Endometrium (tissue), 2 donors: ENCODE data around the gene TRIO.
"Not testable (repeated sequence)": the region's sequence is repeated elsewhere in the genome, so short reads cannot be mapped to it uniquely, and the experiment has no call there.

ENCODE experiments used
- FAIRE-seq: peaks from 2 replicates; lab custom pipeline; 2012; peaks lifted over from hg19 to GRCh38; lab: Jason Lieb, UNC
- donor health status: control.
- donor health status: control.

Gene TRIO

DNA sequence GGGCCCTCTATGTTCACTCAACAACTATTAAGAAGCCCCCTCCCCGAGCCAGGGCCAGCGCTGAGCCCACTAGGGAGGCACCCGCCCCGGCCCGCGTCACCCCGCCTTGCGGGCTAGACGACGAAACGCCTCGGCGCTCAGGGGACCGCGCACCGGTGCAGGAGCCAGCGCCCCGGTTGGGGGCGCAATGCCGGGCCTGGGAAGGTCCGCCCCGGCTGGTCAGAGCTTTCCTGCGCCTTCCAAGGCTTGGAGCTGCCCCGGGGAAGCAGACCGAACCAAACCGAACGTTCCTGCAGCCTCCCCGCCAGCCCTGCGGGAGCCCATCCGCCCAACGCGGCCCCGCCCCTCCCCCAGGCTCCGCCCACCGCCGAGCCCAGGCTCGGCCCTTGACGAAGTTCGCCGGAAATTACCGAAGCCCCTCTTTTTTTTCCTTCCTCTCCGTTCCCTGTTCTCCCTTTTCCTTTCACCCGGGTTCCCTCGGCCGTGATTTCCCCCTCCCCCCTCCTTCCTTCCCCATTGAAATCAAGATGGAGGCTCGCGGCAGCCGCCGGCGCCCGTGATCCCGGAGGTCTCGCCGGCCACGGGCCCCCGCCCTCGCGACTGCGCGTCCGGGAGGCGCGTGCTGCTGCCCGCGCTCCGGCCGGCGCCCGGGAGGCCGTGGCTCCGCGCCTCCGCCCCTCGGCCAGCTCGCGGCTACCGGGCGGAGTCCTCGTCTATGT, at the start of gene TRIO:
TRIO (plus strand) TSS at position 516 of the 719 bp plus-strand sequence. CDS start 384 bp downstream, outside the sequence.
- FAIRE-seq = no peak

DNA sequence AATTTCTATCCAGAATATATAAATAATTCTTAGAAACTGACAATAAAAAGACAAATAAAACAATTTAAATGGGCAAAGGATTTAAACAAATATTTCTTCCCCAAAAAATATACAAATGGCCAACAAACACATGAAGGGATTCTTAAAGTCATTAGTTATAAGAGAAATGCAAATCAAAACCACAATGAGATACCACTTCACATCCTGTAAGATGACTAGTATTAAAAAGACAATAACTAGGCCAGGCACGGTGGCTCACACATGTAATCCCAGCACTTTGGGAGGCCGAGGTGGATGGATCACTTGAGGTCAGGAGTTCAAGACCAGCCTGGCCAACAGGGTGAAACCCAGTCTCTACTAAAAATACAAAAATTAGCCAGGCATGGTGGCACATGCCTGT, 45.8 kb upstream of the TRIO start:
- FAIRE-seq = not testable (repeated sequence)

DNA sequence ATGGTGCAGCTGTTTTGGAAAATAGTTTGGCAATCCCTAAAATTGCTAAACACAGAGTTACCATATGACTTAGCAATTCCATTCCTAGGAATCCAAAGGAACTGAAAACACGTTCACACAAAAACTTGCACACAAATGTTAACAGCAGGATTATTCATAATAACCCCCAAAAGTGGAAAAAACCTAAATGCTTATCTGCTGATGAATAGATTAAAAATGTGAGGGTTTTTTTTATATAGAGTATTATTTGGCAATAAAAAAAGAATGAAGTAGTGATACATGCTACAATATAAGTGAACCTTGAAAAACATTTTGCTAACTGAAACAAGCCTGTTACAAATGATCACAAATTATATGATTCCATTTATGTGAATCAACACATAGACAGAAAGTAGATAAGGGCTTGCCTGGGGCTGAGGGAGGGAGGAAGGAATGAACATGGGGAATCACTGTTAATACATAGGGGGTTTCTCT, 45.1 kb upstream of the TRIO start:
- no peak for FAIRE-seq

DNA sequence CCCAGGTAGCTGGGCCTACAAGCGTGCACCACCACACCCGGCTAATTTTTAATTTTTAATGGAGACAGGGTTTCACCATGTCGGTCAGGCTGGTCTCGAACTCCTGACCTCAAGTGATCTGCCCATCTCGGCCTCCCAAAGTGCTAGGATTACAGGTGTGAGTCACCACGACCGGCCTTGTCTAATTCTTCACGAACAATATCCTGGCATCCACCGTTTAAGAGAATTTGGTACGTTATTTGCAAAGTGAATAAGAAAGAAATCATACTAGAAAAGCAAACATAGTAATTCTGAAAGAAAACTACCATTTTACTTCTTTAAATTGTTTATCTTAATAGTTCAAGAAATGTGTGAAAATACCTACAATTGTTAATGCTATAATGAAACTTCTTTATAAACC, 42.9 kb upstream of the TRIO start:
- no peak for FAIRE-seq

DNA sequence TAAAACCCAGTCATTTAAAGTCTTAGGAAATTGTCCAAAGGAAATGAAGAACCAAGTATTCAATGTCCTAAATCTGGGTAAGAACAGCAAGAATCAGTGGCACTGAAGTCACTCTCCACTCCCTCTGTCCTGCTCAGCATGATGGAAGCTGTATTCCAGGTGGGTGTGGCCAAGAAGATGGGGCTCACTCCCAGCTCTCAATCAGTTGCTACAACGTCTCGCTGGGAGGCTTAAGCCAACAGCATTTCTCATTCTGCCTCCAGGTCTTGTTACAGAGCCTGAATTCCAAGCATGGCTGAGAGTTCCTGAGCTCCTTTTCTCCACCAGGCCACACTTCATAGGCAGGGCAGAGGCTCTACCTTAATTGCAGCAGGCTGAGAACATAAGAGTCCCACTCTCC, 41.2 kb upstream of the TRIO start:
- no peak for FAIRE-seq

DNA sequence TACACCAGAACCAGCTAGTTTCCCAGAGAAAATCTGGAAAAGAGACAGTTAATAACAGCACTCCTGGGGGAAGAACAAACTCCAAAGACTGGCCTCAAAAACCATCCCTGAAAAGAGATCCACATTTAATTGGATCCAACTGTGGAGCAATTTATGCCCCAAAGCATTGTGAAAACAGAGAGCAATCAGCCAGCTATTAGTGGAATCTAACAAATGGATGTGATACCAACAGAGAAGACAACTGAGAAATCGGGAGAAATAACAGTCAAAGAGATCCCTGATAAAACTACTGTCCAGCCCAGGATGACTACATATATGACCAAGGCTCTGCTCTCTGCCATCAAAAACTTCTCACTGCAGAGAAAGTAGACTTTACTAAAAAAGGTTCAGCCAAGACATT, 40.5 kb upstream of the TRIO start:
- no peak for FAIRE-seq

DNA sequence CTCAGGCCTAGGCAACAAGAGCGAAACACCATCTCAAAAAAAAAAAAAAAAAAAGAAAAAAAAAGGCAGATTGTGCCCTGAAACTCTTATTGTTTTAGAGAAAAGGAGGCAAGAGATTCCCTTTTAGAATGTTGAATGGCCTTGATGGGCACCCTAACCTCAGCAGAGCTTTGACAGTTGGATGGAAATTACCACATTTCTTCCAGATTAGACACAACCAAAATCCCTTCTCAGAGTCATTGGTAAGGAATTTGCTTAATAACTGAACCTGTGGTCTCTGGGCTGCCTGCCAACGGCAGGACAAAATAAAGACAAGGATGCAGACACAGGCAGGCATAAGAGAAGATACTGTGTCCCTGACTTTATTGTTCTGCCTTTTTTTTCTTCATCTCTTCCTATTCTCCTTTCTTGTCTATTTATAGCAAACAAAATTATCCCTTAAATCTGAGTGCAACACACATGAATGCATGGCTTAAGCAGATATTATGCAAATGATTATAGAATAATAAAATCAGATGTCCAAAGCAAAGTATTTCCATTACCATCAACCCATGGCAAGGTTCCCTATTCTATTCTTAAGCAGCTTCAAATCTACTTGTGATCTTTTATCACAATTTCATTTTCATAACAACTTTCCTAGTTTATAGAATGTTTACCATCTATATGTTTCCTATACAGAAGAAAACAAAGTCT, 37.3 kb upstream of the TRIO start:
- no peak for FAIRE-seq

DNA sequence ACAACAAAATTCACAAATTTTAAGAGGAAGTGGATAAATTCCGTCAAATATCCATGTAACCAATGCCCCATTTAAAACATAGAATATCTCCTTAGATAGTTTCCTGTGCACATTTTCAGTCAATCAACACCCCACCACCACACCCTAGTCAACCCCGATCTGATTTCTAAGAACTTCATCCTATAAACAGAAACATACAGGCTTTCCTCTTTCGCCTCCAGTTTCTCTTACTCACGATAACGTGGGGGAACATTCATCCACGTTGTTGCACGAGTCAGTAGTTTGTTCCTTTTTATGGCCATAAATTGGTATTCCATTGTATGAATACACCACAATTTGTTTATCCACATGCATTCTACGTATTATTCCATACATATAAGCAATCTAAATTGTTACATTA, 35.6 kb upstream of the TRIO start:
- no peak for FAIRE-seq

DNA sequence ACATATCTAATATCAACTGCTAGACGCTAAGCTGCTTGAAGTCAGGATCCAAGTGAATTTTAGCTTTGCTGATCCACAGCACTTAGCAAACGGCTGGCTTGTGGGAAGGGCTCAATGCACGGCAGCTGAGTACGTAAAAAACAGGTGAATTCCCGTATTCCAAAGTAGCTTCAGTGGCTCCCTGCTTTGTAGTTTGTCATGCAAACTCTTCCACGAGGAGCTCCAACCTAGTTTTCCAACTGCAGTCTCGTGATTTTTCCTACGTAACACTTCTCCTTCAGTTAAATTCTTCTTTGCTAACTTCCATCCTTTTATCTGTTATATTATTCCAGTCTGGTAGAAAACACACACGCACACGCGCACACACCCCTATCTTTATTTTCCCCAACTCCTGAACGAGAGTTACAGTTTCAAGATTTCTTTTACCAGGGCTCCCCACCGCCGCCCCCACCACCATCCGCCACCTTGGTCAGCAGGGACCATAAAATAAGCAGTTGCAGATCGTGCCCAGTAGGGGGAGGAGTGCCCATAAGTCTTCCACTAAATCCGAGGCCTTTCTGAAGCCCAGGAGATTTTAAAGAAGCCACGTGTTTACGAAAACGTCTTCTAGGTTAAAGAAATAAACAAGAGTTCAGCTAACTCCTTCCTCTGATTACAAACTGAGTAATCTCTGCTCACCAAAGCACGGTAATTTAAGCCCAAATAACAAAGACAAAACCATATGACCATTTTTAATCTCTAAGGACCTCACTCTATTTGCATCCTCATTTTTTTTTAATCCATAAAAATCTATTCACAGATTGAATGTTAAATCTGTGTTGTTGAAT, 34.8 kb upstream of the TRIO start:
- no peak for FAIRE-seq

DNA sequence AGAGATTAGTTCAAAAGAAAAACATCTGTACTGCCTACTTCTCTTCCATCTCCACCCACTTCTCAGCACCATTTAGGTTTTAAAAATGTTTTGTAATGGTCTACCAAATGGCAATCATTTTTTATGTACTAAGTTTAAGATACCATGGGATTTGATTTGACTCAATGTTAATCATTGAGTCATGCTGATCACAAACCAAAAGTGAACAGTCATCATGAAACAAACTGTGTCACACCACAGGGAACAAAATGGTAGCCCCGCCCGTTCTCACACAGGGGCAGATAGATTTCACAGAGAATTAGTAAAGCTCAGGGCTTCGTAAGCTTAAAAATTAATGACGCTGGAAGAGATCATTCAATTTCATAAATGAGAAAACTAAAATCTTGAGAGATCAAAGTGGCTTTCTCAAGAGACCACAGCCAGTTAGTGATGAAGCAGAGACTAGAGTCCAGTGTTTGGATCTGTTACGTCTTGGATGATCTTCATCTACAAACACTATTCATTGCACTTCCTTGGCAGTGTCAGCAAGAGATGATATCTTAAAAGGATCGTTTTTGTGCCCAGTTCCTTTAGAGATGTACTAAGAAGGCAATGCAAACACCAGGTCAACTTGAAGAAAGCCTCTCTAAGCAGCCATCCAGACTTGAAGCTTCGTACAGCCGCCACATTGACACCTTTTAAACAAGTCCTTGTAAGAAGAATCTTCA, 33.9 kb upstream of the TRIO start:
- no peak for FAIRE-seq

DNA sequence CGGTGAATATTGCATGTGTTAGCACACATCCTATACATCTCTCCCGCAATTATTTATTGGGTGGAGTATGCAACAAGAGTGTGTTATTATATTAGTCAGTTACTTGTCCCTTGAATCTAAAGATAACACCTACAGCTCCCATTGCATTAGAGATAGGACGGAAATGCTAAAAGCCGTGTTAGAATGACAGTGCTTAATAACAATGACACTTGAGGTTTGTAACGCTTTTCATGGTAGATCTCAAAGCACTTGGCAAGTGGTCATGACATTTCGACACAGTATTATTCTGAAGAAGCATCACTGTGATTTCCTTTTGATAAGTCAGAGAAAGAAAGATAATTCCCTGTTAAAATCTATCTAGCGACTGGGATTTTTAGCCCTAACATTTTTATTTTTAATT, 33.4 kb upstream of the TRIO start:
- FAIRE-seq = no peak

DNA sequence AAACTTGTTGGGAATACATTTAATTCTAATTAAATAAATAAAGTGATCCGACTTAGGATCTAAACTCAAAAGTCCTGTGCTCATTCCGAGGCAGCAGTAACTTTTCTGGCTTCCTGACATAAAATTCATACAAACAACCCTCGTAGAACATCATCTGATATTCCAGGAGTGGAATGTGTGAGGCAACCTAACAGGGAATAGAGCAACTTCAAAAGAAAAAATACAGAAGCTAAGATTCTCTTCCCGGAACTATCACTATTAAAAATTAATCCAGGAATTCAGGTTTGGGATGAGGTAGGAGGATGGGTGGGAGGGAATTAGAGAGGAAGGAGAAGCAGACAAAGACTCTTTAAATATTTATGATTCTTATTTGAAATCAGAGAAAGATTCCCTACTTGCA, 32.9 kb upstream of the TRIO start:
- FAIRE-seq = no peak

DNA sequence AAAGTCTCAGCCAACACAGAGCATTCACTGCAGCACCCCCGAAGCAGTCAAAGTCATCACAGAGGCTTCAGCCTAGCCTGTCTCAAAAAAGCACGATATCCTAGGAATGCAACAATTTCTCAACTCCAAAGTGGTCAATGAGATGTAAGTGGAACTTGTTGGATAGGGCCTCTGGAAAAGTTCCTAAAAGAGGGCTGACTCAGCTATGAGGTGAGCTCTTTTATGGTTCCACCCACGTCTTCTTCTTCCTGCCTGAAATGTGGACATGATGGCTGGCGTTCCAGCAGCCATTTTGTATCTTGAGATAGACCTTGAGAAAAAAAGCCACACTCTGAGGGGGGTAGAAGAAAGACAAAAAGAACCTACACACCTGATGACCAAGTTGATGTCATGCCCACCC, 32.5 kb upstream of the TRIO start:
- FAIRE-seq = no peak

DNA sequence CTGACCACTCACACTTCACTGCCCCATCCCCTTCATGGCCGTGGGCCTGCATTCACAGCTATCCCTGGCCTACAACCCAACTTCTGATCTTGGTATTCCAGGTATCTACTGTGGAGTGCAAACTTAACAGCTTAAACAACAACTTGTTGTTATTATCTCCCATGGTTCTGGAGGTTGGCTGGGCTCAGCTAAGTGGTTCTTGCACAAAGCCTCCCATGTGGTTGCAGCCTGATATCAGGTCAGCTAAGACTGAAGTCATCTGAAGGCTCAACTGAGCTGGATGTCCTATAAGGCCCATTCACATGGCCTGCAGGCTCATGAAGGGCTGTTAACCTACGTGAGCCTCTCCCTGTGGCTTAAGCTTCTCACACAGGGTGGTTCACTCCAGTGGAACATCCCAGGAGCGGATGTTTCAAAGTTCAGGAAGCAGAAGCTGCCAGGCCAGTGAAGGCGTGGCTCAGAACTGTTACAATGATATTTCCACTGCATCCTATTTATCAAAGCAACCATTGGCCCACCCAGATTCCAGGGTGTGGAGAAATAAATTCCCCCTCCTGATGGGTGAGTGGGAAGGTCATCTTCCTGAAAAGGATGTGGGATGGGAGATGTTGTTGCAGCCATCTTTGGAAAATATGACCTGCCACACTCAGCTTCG, 30.0 kb upstream of the TRIO start:
- no peak for FAIRE-seq

DNA sequence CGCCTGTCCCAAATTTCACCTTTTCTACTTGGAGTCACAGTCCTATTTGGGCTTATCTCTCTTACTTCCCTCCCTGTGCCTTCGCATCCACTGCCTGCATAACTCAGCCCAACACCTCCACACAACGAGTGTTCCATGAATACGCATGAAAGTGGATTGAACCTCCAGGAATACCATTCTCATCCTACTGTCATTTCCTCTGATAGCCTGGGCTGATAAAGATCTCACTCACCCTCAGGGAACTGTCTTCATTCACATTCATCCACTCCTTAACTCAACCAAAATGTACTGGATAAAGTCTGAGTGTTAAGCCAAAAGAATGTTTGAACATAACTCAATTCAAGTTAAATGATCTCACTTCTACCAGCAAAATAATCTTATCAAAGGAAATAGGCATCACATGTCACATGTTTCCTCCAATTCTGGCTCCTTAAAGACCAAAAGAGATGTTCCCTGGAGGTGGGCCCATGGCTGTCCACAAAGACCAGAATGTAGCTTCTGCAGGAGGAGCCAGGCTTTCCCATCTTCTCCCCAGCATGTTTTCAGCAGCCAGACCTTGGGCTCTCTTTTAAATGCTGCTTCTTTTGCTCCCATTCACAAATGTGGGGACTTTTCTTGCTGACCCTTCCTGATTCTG, 28.4 kb upstream of the TRIO start:
- FAIRE-seq = no peak

DNA sequence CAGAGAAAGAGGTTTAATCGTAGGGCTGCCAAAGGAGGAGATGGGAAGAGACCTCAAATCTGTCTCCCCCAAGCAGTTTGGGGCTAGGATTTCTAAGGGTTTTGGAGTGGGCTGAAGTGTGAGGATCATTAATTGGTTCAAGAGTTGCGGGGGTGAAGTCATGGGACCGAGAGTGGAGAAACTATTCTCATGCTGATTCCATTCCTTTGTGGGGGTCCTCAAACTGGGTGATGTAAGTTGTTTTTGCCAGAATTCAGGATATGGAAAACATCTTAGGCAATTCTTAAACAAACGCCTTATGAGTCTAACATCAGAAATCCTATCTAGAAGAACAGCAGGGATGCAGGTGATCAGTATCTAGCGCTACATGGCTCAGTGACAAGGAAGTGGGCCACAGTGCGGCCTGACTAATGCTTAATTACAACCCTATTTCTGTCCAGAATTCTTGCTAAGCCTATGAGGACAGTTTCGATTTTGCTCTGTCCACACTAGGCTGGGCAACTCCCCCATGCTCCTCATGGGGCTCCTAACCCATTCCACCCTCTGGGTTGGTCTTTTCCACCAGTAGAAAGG, 27.7 kb upstream of the TRIO start:
- FAIRE-seq = no peak

DNA sequence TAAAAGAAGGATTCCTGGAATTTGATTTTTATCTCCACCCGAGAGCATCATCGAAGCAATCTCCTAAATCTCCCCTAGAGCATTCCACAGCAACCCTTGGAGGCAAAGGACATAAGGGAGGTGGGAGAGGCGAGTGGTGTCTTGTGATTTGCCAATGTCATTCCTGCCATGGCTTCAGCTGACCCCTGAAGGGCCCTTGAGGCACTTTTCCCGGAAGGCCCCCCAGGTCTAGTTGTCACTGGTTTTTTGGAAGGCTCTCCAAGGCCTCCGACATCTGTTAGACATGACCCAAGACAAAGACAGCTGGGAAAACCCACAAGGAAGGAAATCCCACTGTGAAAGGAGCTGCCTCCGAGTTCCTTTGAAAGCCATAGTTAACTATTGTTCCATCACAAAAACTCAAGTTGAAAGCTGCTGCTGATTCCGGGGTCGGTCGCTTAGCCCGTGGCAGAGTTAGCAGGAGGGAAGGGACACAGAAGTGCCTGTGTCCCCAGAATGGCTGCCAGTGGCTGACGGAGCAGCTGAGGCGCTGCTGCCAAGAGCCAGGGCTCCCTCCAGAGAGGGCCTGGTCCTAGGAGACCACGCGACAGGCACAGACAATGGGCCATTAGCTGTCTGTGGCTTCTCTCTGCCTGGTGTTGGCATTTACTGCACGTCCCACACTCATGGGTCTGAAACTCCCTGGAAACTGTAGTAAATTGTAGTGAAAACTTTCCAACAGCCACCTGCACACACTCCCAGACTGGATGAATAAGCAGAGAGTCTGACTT, 24.4 kb upstream of the TRIO start:
- FAIRE-seq = no peak

DNA sequence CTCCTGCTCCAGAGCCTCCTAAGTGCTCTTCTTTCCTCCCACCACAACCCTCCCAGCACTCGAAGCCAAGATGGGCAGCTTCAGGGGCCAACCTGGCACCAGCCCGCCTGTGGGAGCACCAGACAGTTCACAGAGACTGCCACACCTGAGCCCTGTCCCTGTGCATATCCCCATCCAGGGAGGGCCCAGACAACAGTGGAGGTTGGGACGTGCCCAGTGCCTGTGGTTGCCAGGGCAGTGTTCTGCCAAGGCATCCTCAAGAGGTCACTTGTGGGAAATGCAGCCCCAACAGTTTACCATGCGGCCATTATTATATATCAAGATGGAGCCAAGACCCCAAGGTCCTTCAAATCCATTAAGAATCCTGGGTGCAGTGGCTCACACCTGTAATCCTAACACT, 23.0 kb upstream of the TRIO start:
- no peak for FAIRE-seq

DNA sequence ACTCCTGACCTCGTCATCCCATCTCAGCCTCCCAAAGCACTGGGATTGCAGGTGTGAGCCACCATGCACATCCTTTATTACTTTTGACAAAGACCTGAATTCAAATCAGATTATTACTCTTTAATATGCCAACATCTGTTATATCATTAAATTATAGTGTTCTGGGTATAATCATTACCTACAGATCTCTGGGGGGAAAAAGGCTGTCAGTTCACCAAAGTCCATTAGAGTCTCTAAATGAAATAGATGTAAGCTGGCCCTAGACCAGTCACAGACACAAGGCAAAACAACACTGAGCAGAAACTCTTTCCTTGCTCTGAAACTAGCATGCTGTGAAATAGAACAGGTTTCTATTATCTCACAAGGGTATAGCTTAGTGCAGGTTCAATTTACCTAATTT, 21.6 kb upstream of the TRIO start:
- no peak for FAIRE-seq

DNA sequence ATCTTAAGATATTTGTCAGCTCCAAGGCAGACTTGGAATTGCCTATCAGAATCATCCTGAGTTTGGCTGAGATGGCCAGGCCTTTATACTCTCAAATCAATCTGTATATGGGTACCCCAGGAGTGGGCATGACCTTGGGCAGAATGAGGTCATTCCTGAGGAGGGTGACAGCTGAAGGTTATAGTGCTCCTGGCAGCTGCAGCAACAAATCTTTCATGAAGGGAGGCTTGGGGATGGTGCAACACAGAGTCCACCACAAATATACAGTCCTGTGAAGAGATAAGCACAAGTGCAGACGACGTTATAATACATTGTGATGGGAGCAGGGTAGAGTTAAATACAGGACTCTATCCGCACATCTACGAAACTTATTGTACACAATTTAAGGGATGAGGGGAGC, 21.1 kb upstream of the TRIO start:
- FAIRE-seq = no peak
